A549 (cell line): ENCODE measurements around the gene MADCAM1. TPM values are rescaled to one million over a fixed set of nuclear protein-coding genes. Genes with fewer than 3 reads are reported as not detected.

Experiments used
- ATAC-seq, 2 experiments: fragments of 200-7000 bp in 1 of 2; fragments of >200 bp in 1 of 2; cut with Nextera tagmentation in 1 of 2; cut with Tn5 transposase in 1 of 2; 3 replicates each; pipeline versions ENCODE4 v1.8.0 to v1.9.1; 2018 to 2020; ENCODE audit warnings: mild to moderate bottlenecking in 1 of 2, moderate library complexity in 1 of 2
- CTCF ChIA-PET: fragments of 300-600 bp; sonication (Branson Sonifier 250); formaldehyde crosslinking; extraction: SDS; loops from one replicate; lab custom pipeline; 2021; ENCODE audit warnings: antibody characterized with exemption, inconsistent platforms; lab: Yijun Ruan, JAX
- POLR2A ChIA-PET: fragments of 350-600 bp; formaldehyde crosslinking; extraction: SDS; loops from one replicate; lab custom pipeline; 2021; ENCODE audit warnings: antibody characterized with exemption, inconsistent platforms; lab: Yijun Ruan, JAX
- DNase-seq, 2 experiments: peaks; one replicate each; pipeline versions ENCODE4 v3.0.0 to v3.0.0-alpha.2; 2011 to 2016; ENCODE audit warnings: low read depth in 1 of 2, low spot score in 1 of 2
- FAIRE-seq: peaks from 2 replicates; lab custom pipeline; 2011; peaks lifted over from hg19 to GRCh38; lab: Jason Lieb, UNC
- H3K27ac ChIP-seq, 2 experiments: fragments of >200 bp; sonication (Bioruptor Twin); formaldehyde crosslinking; 3 replicates each; pipeline ENCODE4 v1.5.1; 2016 to 2017
- H3K4me1 ChIP-seq: fragments of >200 bp; sonication (Bioruptor Twin); formaldehyde crosslinking; 3 replicates; pipeline ENCODE4 v1.6.1; 2016
- H3K4me2 ChIP-seq: fragments of >200 bp; sonication (Bioruptor Twin); formaldehyde crosslinking; 3 replicates; pipeline ENCODE4 v1.6.1; 2016
- H3K4me3 ChIP-seq: fragments of >200 bp; sonication (Bioruptor Twin); formaldehyde crosslinking; 3 replicates; pipeline ENCODE4 v1.5.1; 2016
- H3K9me3 ChIP-seq: fragments of >200 bp; sonication (Bioruptor Twin); formaldehyde crosslinking; 3 replicates; pipeline ENCODE4 v1.6.1; 2016
- CBX2 ChIP-seq: fragments of 200-600 bp; sonication (generic); IDR thresholded peaks from 2 replicates; pipeline ENCODE4 v1.6.1; 2016; ENCODE audit warnings: low read depth, mild to moderate bottlenecking, borderline replicate concordance
- CEBPB ChIP-seq, 2 experiments: fragments of >200 bp in 1 of 2; sonication (Bioruptor Twin) in 1 of 2; formaldehyde crosslinking in 1 of 2; IDR thresholded peaks; 2 replicates each; pipeline ENCODE4 v1.6.1; 2012 to 2016
- CHD2 ChIP-seq: fragments of 150-350 bp; IDR thresholded peaks from 2 replicates; pipeline ENCODE4 v1.6.1; 2014; ENCODE audit warnings: low read length; ENCODE audit not compliant: partially characterized antibody
- JUNB ChIP-seq: fragments of >200 bp; sonication (Bioruptor Twin); formaldehyde crosslinking; IDR thresholded peaks from 2 replicates; pipeline ENCODE4 v1.6.1; 2016
- MAFK ChIP-seq: fragments of 450-650 bp; IDR thresholded peaks from 2 replicates; pipeline ENCODE4 v1.6.1; 2014; ENCODE audit not compliant: partially characterized antibody
- MAZ ChIP-seq: fragments of 150-350 bp; IDR thresholded peaks from 2 replicates; pipeline ENCODE4 v1.6.1; 2014; ENCODE audit warnings: antibody characterized with exemption, low read depth, low read length, borderline replicate concordance
- POLR2A ChIP-seq: IDR thresholded peaks from 2 replicates; pipeline ENCODE4 v1.6.1; 2012; ENCODE audit warnings: mild to moderate bottlenecking, low read length
- RARB ChIP-seq: fragments of 250-450 bp; sonication (Bioruptor Pico); IDR thresholded peaks from 2 replicates; pipeline ENCODE4 v1.8.0; 2021; ENCODE audit warnings: mild to moderate bottlenecking, moderate library complexity
- RNF2 ChIP-seq: fragments of 200-600 bp; sonication (generic); IDR thresholded peaks from 2 replicates; pipeline ENCODE4 v1.6.1; 2016; ENCODE audit warnings: low read depth, mild to moderate bottlenecking, antibody characterized with exemption, moderate library complexity, borderline replicate concordance
- SMC3 ChIP-seq: fragments of >200 bp; sonication (Bioruptor Twin); formaldehyde crosslinking; IDR thresholded peaks from 3 replicates; pipeline ENCODE4 v1.6.1; 2018; ENCODE audit warnings: inconsistent platforms
- SREBF2 ChIP-seq: fragments of 450-650 bp; IDR thresholded peaks from 2 replicates; pipeline ENCODE4 v1.6.1; 2014; ENCODE audit warnings: mild to moderate bottlenecking, moderate library complexity
- TFCP2L1 ChIP-seq: fragments of 250-450 bp; sonication (Bioruptor Pico); IDR thresholded peaks from 2 replicates; pipeline ENCODE4 v1.5.0; 2021; ENCODE audit warnings: mild to moderate bottlenecking
- TP53 ChIP-seq: fragments of 250-450 bp; sonication (Bioruptor Pico); IDR thresholded peaks from 2 replicates; pipeline ENCODE4 v1.5.0; 2021; ENCODE audit warnings: mild to moderate bottlenecking, moderate library complexity
- ZNF302 ChIP-seq: fragments of 250-450 bp; sonication (Bioruptor Pico); IDR thresholded peaks from 2 replicates; pipeline ENCODE4 v1.9.0; 2021; ENCODE audit warnings: inconsistent platforms, mild to moderate bottlenecking, moderate library complexity
- ZSCAN20 ChIP-seq: fragments of 250-450 bp; sonication (Bioruptor Pico); IDR thresholded peaks from 2 replicates; pipeline ENCODE4 v1.8.0; 2022; ENCODE audit warnings: mild to moderate bottlenecking, moderate library complexity
- WGBS: methylation state at CpG from one replicate; pipeline ENCODE4 v1.1.6; 2017; ENCODE audit errors: missing lambda C conversion rate; 5-methylcytosine and 5-hydroxymethylcytosine counted together
- polyA plus RNA-seq, 4 experiments: library from polyadenylated mRNA; depleted of rRNA in 3 of 4; stranded (reverse); fragments of >200 nt; fragmentation: RNase III in 1 of 4; extraction: RNeasy Plus Mini Kit Qiagen cat#74134 plus additional on column Dnase treatment in 1 of 4; gene quantifications; 2 replicates in 3 of 4; 3 replicates in 1 of 4; pipeline ENCODE4 v1.2.3, GENCODE V29; 2011 to 2017
- TF ChIP-seq, protein P1 (sequence below): IDR thresholded peaks from 2 replicates; pipeline ENCODE4 v1.6.1; 2012
- TF ChIP-seq, protein P2 (sequence below): fragments of 200-600 bp; sonication (generic); IDR thresholded peaks from 2 replicates; pipeline ENCODE4 v1.6.1; 2016; ENCODE audit warnings: antibody characterized with exemption, mild to moderate bottlenecking, moderate library complexity
- TF ChIP-seq, protein P3 (sequence below): fragments of >200 bp; sonication (Bioruptor Twin); formaldehyde crosslinking; IDR thresholded peaks from 3 replicates; pipeline ENCODE4 v1.6.1; 2016
- TF ChIP-seq, protein P4 (sequence below): fragments of 150-350 bp; IDR thresholded peaks from 2 replicates; pipeline ENCODE4 v1.6.1; 2014; ENCODE audit warnings: low read depth, mild to moderate bottlenecking, low read length

The MADCAM1 gene
- polyA plus RNA-seq, 2 of the 4 experiments (the other 2 are of a cell fraction), result 0.06 to 0.25 TPM

DNA sequence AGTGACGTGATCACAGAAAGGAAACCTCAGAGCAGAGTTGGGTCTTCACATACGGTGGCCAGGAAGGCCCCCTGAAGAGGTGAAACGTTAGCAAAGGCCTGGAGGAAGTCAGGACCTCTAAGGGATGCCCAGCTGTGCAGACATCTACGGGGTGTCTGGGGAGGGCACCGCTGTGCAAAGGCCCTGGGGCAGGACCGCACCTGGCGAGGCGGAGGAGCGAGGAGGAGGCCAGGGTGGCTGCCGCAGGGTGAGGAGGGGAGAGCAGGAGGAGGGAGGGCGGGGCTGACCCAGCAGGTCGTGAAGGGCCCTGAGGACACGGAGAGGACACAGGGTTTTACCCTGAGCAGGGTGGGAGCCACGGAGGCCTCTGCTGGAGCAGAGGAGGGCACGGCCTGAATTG, 11.8 kb upstream of the MADCAM1 start:
- TF ChIP-seq, protein P1, sequence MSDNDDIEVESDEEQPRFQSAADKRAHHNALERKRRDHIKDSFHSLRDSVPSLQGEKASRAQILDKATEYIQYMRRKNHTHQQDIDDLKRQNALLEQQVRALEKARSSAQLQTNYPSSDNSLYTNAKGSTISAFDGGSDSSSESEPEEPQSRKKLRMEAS, result no peak
- TF ChIP-seq SREBF2, result no peak
- no peak for TF ChIP-seq CHD2
- no peak for TF ChIP-seq SMC3
- TF ChIP-seq RARB (CRISPR knock-in tag), result no peak
- no peak for TF ChIP-seq ZSCAN20 (CRISPR knock-in tag)
- TF ChIP-seq TP53 (CRISPR knock-in tag), result no peak
- TF ChIP-seq, protein P2, sequence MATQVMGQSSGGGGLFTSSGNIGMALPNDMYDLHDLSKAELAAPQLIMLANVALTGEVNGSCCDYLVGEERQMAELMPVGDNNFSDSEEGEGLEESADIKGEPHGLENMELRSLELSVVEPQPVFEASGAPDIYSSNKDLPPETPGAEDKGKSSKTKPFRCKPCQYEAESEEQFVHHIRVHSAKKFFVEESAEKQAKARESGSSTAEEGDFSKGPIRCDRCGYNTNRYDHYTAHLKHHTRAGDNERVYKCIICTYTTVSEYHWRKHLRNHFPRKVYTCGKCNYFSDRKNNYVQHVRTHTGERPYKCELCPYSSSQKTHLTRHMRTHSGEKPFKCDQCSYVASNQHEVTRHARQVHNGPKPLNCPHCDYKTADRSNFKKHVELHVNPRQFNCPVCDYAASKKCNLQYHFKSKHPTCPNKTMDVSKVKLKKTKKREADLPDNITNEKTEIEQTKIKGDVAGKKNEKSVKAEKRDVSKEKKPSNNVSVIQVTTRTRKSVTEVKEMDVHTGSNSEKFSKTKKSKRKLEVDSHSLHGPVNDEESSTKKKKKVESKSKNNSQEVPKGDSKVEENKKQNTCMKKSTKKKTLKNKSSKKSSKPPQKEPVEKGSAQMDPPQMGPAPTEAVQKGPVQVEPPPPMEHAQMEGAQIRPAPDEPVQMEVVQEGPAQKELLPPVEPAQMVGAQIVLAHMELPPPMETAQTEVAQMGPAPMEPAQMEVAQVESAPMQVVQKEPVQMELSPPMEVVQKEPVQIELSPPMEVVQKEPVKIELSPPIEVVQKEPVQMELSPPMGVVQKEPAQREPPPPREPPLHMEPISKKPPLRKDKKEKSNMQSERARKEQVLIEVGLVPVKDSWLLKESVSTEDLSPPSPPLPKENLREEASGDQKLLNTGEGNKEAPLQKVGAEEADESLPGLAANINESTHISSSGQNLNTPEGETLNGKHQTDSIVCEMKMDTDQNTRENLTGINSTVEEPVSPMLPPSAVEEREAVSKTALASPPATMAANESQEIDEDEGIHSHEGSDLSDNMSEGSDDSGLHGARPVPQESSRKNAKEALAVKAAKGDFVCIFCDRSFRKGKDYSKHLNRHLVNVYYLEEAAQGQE, result no peak
- no peak for TF ChIP-seq MAZ
- TF ChIP-seq JUNB, result no peak
- ATAC-seq, result no peak
- CTCF ChIA-PET, result interaction anchor here (0.6 to 1.3 kb wide), 3 partner anchors 22 to 250 kb away, joined by 3 read pairs; no protein-coding TSS in a partner anchor
- DNase-seq, result no peak
- POLR2A ChIA-PET, result no interaction called here
- WGBS, result 64% methylated on average over 12 of the region's 15 CpGs
- no peak for FAIRE-seq
- Histone ChIP-seq H3K4me2 (no peak overlapping the region), H3K27ac (no peak overlapping the region), H3K4me1 (no peaks in the 10 kb centered on the region; the same call in 2 of the 3 replicates), H3K4me3 (no peak overlapping the region), H3K9me3 (no peaks in the 10 kb centered on the region)

DNA sequence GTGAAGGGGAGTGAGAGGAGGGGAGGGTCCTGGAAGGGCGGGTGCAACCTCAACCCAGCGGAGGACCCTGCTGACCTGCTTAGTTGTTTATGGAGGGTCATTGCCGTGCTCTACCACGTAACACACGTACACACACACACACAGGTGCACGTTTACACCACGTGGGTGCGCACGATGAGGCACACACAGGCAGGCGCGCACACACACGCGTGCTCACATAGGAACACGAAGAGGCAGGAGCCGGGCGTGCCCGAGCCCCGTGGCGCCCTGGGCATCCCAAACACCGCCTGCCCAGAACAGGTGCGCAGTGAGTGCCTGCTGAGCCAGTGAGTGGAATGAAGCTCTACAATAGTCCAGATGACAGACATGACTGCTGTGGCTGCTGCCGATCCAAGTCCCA, 11.2 kb upstream of the MADCAM1 start:
- 86% methylated on average over 21 of the region's 22 CpGs for WGBS
- Histone ChIP-seq H3K4me2 (no peak overlapping the region), H3K4me1 (no peaks in the 10 kb centered on the region; the same call in 2 of the 3 replicates), H3K27ac (no peak overlapping the region), H3K9me3 (no peaks in the 10 kb centered on the region), H3K4me3 (no peak overlapping the region)
- no peak for FAIRE-seq
- ChIA-PET CTCF (no interaction called here), POLR2A (no interaction called here)
- no peak for ATAC-seq
- TF ChIP-seq CEBPB (IDR thresholded peaks at IDR 0.05) (no peak), TFCP2L1 (CRISPR knock-in tag) (no peak), MAZ (no peak)
- TF ChIP-seq, protein P3, sequence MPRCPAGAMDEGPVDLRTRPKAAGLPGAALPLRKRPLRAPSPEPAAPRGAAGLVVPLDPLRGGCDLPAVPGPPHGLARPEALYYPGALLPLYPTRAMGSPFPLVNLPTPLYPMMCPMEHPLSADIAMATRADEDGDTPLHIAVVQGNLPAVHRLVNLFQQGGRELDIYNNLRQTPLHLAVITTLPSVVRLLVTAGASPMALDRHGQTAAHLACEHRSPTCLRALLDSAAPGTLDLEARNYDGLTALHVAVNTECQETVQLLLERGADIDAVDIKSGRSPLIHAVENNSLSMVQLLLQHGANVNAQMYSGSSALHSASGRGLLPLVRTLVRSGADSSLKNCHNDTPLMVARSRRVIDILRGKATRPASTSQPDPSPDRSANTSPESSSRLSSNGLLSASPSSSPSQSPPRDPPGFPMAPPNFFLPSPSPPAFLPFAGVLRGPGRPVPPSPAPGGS, result no peak
- DNase-seq, result no peak

DNA sequence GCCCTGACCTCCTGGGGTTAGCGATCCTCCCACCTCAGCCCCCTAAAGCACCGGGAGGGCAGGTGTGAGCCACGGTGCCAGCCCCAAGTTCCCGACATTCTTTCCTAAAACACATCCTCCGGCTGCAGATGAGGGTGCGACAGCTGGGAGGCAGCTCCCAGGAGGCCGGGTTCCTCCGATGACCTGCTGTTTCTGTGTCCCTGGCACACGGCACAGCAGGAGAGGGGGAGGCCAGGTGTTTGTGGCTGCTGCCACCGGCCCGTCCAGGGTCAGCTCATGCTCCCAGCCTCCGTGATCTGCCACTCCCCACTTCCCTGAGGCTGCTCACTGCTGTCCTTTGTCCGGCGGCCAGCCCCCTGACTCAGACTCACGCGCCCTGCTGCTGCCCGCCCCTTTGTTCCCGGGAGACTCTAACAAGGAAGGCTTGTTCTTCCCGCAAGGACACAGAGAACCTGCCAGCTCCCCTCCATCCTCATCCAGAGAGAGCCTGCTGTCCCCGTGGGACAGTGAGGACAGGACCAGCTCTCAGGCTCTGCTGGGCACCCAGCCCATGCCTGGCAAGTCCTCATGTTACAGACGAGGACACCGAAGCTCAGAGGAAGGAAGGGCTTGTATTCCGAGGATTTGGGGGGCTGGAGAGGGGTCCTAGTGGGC, 10.6 kb upstream of the MADCAM1 start:
- H3K4me1 ChIP-seq, result no peaks in the 10 kb centered on the region; the same call in 2 of the 3 replicates
- DNase-seq, result no peak
- 50% methylated on average over 11 of the region's 23 CpGs for WGBS
- no peak overlapping the region for H3K4me3 ChIP-seq
- TF ChIP-seq ZNF302 (CRISPR knock-in tag), result no peak
- TF ChIP-seq MAZ, result no peak
- TF ChIP-seq CBX2, result no peak
- no peak for TF ChIP-seq MAFK
- TF ChIP-seq TP53 (CRISPR knock-in tag), result no peak
- TF ChIP-seq RNF2, result no peak
- TF ChIP-seq, protein P4, sequence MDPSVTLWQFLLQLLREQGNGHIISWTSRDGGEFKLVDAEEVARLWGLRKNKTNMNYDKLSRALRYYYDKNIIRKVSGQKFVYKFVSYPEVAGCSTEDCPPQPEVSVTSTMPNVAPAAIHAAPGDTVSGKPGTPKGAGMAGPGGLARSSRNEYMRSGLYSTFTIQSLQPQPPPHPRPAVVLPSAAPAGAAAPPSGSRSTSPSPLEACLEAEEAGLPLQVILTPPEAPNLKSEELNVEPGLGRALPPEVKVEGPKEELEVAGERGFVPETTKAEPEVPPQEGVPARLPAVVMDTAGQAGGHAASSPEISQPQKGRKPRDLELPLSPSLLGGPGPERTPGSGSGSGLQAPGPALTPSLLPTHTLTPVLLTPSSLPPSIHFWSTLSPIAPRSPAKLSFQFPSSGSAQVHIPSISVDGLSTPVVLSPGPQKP, result no peak
- no peak for TF ChIP-seq POLR2A
- no peak overlapping the region for H3K27ac ChIP-seq
- no peaks in the 10 kb centered on the region for H3K9me3 ChIP-seq
- no peak overlapping the region for H3K4me2 ChIP-seq
- POLR2A ChIA-PET, result no interaction called here
- ATAC-seq, result no peak
- CTCF ChIA-PET, result no interaction called here
- FAIRE-seq, result no peak
